WTC11 (cell line): ENCODE results near the gene PHLDB3. TPM values are rescaled to one million over a fixed set of nuclear protein-coding genes. Genes with fewer than 3 reads are reported as not detected.

ENCODE experiments used
- ATAC-seq: fragments of 200-7000 bp; cut with Tn5 transposase; 2 replicates; pipeline ENCODE4 v1.10.0; 2021; ENCODE audit warnings: mild to moderate bottlenecking, moderate library complexity
- CTCF ChIA-PET: fragments of 300-600 bp; sonication (Branson Sonifier 250); formaldehyde crosslinking; loops from one replicate; lab custom pipeline; 2021; ENCODE audit warnings: antibody characterized with exemption; lab: Charles Lee
- POLR2A ChIA-PET: fragments of 350-600 bp; sonication (Branson Sonifier 250); formaldehyde crosslinking; loops from one replicate; lab custom pipeline; 2021; ENCODE audit warnings: antibody characterized with exemption; lab: Charles Lee
- DNase-seq: peaks from one replicate; pipeline ENCODE4 v3.0.0; 2021; ENCODE audit warnings: low spot score
- H3K27ac Mint-ChIP-seq: 2 replicates; pipeline ENCODE4 v1.8.0; 2021; ENCODE audit warnings: mixed read lengths
- H3K27me3 Mint-ChIP-seq: 2 replicates; pipeline ENCODE4 v1.8.0; 2021; ENCODE audit warnings: low read depth, mild to moderate bottlenecking, moderate library complexity, mixed read lengths
- H3K36me3 Mint-ChIP-seq: 2 replicates; pipeline ENCODE4 v1.8.0; 2021; ENCODE audit warnings: mixed read lengths
- H3K4me1 Mint-ChIP-seq: 2 replicates; pipeline ENCODE4 v1.8.0; 2022; ENCODE audit warnings: mixed read lengths
- H3K4me3 Mint-ChIP-seq: 2 replicates; pipeline ENCODE4 v1.8.0; 2021; ENCODE audit warnings: mild to moderate bottlenecking, moderate library complexity, mixed read lengths
- H3K9me3 Mint-ChIP-seq: 2 replicates; pipeline ENCODE4 v1.8.0; 2021; ENCODE audit warnings: mixed read lengths
- GTF2I ChIP-seq: fragments of 250-450 bp; sonication (Bioruptor Pico); conservative IDR thresholded peaks from 2 replicates; pipeline ENCODE4 v1.4.0; 2021; ENCODE audit warnings: mild to moderate bottlenecking
- HMGA2 ChIP-seq: fragments of 250-450 bp; sonication (Bioruptor Pico); IDR thresholded peaks from 2 replicates; pipeline ENCODE4 v1.4.0; 2021; ENCODE audit warnings: mild to moderate bottlenecking, moderate library complexity
- MYBL2 ChIP-seq: sonication (generic); formaldehyde crosslinking; IDR thresholded peaks from 2 replicates; pipeline ENCODE4 v1.8.1; 2023; ENCODE audit warnings: mild to moderate bottlenecking, moderate library complexity, missing genetic modification reagents
- NFATC4 ChIP-seq: fragments of 250-450 bp; sonication (Bioruptor Pico); IDR thresholded peaks from 2 replicates; pipeline ENCODE4 v1.9.0; 2021; ENCODE audit warnings: mild to moderate bottlenecking
- NFYB ChIP-seq: sonication (generic); formaldehyde crosslinking; conservative IDR thresholded peaks from 2 replicates; pipeline ENCODE4 v1.8.0; 2022; ENCODE audit warnings: low read depth, missing genetic modification reagents
- NR1H2 ChIP-seq: sonication (generic); formaldehyde crosslinking; IDR thresholded peaks from 2 replicates; pipeline ENCODE4 v1.9.0; 2021; ENCODE audit warnings: mild to moderate bottlenecking, moderate library complexity, missing genetic modification reagents
- NR2C2 ChIP-seq: sonication (generic); formaldehyde crosslinking; IDR thresholded peaks from 2 replicates; pipeline ENCODE4 v1.8.0; 2022; ENCODE audit warnings: mild to moderate bottlenecking, missing genetic modification reagents
- PRRX2 ChIP-seq: fragments of 250-450 bp; sonication (Bioruptor Pico); IDR thresholded peaks from 2 replicates; pipeline ENCODE4 v1.8.0; 2021; ENCODE audit warnings: mild to moderate bottlenecking
- RELA ChIP-seq: sonication (generic); formaldehyde crosslinking; IDR thresholded peaks from 2 replicates; pipeline ENCODE4 v1.8.1; 2022; ENCODE audit warnings: missing genetic modification reagents, mild to moderate bottlenecking, borderline replicate concordance
- RORB ChIP-seq: fragments of 250-450 bp; sonication (Bioruptor Pico); IDR thresholded peaks from 2 replicates; pipeline ENCODE4 v1.9.0; 2021; ENCODE audit warnings: mild to moderate bottlenecking
- TCF7 ChIP-seq: sonication (generic); formaldehyde crosslinking; IDR thresholded peaks from 2 replicates; pipeline ENCODE4 v1.8.0; 2022; ENCODE audit warnings: mild to moderate bottlenecking, low read depth, missing genetic modification reagents, moderate library complexity
- TEAD4 ChIP-seq: sonication (generic); formaldehyde crosslinking; IDR thresholded peaks from 2 replicates; pipeline ENCODE4 v1.8.0; 2022; ENCODE audit warnings: mild to moderate bottlenecking, missing genetic modification reagents
- ZBTB21 ChIP-seq: sonication (generic); formaldehyde crosslinking; IDR thresholded peaks from 2 replicates; pipeline ENCODE4 v1.8.1; 2023; ENCODE audit warnings: mild to moderate bottlenecking, missing genetic modification reagents, borderline replicate concordance
- ZNF121 ChIP-seq: sonication (generic); formaldehyde crosslinking; IDR thresholded peaks from 2 replicates; pipeline ENCODE4 v1.8.0; 2023; ENCODE audit warnings: missing genetic modification reagents
- ZNF232 ChIP-seq: sonication (generic); formaldehyde crosslinking; IDR thresholded peaks from 2 replicates; pipeline ENCODE4 v1.8.0; 2022; ENCODE audit warnings: mild to moderate bottlenecking, missing genetic modification reagents
- ZNF263 ChIP-seq: sonication (generic); formaldehyde crosslinking; IDR thresholded peaks from 2 replicates; pipeline ENCODE4 v1.8.1; 2022; ENCODE audit warnings: low read depth, mild to moderate bottlenecking, moderate library complexity, missing genetic modification reagents
- ZNF317 ChIP-seq: sonication (generic); formaldehyde crosslinking; IDR thresholded peaks from 2 replicates; pipeline ENCODE4 v1.8.1; 2023; ENCODE audit warnings: low read depth, mild to moderate bottlenecking, moderate library complexity, missing genetic modification reagents, borderline replicate concordance
- total RNA-seq: library from RNA; stranded (reverse); gene quantifications from 3 replicates; pipeline ENCODE4 v1.2.3, GENCODE V29; 2021
- TF ChIP-seq, protein P1 (sequence below): sonication (generic); formaldehyde crosslinking; IDR thresholded peaks from 2 replicates; pipeline ENCODE4 v1.8.1; 2022; ENCODE audit warnings: mild to moderate bottlenecking, missing genetic modification reagents, moderate library complexity, borderline replicate concordance
- TF ChIP-seq, protein P2 (sequence below): sonication (generic); formaldehyde crosslinking; IDR thresholded peaks from 2 replicates; pipeline ENCODE4 v1.8.0; 2023; ENCODE audit warnings: missing genetic modification reagents
- TF ChIP-seq, protein P3 (sequence below): sonication (generic); formaldehyde crosslinking; IDR thresholded peaks from 2 replicates; pipeline ENCODE4 v1.8.1; 2022; ENCODE audit warnings: missing genetic modification reagents, borderline replicate concordance
- TF ChIP-seq, protein P4 (sequence below): sonication (generic); formaldehyde crosslinking; IDR thresholded peaks from 2 replicates; pipeline ENCODE4 v1.8.0; 2023; ENCODE audit warnings: missing genetic modification reagents, mild to moderate bottlenecking, borderline replicate concordance
- TF ChIP-seq, protein P5 (sequence below): sonication (generic); formaldehyde crosslinking; IDR thresholded peaks from 2 replicates; pipeline ENCODE4 v1.8.0; 2022; ENCODE audit warnings: mild to moderate bottlenecking, missing genetic modification reagents
- TF ChIP-seq, protein P6 (sequence below): sonication (generic); formaldehyde crosslinking; IDR thresholded peaks from 2 replicates; pipeline ENCODE4 v1.8.1; 2023; ENCODE audit warnings: mild to moderate bottlenecking, moderate library complexity, missing genetic modification reagents

The PHLDB3 gene
- total RNA-seq, 1 experiment from 2014 or later, result 14.6 TPM

DNA sequence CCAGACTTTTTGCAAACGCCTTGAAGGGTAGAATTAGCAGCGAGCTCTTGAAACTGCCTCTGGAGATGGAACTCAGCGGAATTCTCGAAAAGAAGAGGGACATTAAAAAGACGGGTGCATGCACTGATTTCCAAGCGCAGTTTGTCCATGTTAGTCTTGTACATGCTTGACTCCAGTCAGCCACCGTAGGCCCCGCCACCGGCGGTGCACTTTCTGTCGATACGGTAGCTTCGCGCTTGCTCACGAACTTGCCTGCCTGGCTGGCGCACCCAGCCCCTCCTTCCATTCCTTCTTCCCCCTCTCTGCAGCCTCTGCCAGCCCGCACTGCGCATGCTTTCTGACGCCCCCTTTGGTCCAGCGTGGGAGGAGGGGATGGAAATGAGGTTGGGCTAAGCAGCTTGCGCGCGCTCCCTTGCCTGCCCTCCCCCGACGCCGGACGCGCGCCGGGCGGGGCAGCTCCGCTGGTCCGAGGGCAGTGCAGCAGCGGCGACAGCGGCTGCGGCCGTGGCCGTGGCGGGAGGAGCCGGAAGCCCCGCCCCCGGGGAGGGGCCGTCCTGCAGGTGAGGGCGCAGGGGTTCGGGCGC, 28.5 kb upstream of the PHLDB3 start, which contains the start of gene ZNF575:
ZNF575 (plus strand) TSS at position 227 of the 584 bp plus-strand sequence. CDS start 1,235 bp downstream, outside the sequence.
- Mint-ChIP-seq H3K27me3 (peaks cover 25% of the 10 kb centered on the region), H3K4me3 (peak within 1 kb of the TSS; percentile 95), H3K27ac (peak within 1 kb of the TSS; percentile 100), H3K36me3 (peaks cover 7% of the 10 kb centered on the region; the same call in 1 of the 2 replicates), H3K9me3 (no peaks in the 10 kb centered on the region), H3K4me1 (peaks cover 18% of the 10 kb centered on the region)
- ATAC-seq (peak; percentile 68), DNase-seq (peak; percentile 96)
- ChIA-PET POLR2A (interaction anchor here (0.6 to 1.7 kb wide), 9 partner anchors 9 to 222 kb away, joined by 3 to 8 read pairs (median 4); partner anchors contain the start of genes PLAUR and SMG9), CTCF (interaction anchor here (0.6 to 4.5 kb wide), 23 partner anchors 9 to 964 kb away, joined by 3 to 140 read pairs (median 6); partner anchors contain the start of genes IRGQ, PHLDB3 and ZNF576)
- TF ChIP-seq TEAD4 (no peak), HMGA2 (no peak), ZNF317 (no peak), ZNF121 (CRISPR knock-in tag) (no peak), RELA (CRISPR knock-in tag) (no peak), NR1H2 (CRISPR knock-in tag) (no peak), ZNF263 (CRISPR knock-in tag) (no peak), MYBL2 (CRISPR knock-in tag) (no peak), ZNF232 (CRISPR knock-in tag) (no peak), PRRX2 (CRISPR knock-in tag) (no peak), TCF7 (CRISPR knock-in tag) (no peak), NFATC4 (no peak), NR2C2 (CRISPR knock-in tag) (no peak), GTF2I (CRISPR knock-in tag) (no peak), ZBTB21 (CRISPR knock-in tag) (no peak), NFYB (CRISPR knock-in tag) (no peak), RORB (CRISPR knock-in tag) (no peak)
- TF ChIP-seq, protein P1, sequence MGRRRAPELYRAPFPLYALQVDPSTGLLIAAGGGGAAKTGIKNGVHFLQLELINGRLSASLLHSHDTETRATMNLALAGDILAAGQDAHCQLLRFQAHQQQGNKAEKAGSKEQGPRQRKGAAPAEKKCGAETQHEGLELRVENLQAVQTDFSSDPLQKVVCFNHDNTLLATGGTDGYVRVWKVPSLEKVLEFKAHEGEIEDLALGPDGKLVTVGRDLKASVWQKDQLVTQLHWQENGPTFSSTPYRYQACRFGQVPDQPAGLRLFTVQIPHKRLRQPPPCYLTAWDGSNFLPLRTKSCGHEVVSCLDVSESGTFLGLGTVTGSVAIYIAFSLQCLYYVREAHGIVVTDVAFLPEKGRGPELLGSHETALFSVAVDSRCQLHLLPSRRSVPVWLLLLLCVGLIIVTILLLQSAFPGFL (CRISPR knock-in tag), result no peak
- TF ChIP-seq, protein P2, sequence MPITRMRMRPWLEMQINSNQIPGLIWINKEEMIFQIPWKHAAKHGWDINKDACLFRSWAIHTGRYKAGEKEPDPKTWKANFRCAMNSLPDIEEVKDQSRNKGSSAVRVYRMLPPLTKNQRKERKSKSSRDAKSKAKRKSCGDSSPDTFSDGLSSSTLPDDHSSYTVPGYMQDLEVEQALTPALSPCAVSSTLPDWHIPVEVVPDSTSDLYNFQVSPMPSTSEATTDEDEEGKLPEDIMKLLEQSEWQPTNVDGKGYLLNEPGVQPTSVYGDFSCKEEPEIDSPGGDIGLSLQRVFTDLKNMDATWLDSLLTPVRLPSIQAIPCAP, result no peak
- TF ChIP-seq, protein P3, sequence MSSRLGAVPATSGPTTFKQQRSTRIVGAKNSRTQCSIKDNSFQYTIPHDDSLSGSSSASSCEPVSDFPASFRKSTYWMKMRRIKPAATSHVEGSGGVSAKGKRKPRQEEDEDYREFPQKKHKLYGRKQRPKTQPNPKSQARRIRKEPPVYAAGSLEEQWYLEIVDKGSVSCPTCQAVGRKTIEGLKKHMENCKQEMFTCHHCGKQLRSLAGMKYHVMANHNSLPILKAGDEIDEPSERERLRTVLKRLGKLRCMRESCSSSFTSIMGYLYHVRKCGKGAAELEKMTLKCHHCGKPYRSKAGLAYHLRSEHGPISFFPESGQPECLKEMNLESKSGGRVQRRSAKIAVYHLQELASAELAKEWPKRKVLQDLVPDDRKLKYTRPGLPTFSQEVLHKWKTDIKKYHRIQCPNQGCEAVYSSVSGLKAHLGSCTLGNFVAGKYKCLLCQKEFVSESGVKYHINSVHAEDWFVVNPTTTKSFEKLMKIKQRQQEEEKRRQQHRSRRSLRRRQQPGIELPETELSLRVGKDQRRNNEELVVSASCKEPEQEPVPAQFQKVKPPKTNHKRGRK (CRISPR knock-in tag), result no peak
- TF ChIP-seq, protein P4, sequence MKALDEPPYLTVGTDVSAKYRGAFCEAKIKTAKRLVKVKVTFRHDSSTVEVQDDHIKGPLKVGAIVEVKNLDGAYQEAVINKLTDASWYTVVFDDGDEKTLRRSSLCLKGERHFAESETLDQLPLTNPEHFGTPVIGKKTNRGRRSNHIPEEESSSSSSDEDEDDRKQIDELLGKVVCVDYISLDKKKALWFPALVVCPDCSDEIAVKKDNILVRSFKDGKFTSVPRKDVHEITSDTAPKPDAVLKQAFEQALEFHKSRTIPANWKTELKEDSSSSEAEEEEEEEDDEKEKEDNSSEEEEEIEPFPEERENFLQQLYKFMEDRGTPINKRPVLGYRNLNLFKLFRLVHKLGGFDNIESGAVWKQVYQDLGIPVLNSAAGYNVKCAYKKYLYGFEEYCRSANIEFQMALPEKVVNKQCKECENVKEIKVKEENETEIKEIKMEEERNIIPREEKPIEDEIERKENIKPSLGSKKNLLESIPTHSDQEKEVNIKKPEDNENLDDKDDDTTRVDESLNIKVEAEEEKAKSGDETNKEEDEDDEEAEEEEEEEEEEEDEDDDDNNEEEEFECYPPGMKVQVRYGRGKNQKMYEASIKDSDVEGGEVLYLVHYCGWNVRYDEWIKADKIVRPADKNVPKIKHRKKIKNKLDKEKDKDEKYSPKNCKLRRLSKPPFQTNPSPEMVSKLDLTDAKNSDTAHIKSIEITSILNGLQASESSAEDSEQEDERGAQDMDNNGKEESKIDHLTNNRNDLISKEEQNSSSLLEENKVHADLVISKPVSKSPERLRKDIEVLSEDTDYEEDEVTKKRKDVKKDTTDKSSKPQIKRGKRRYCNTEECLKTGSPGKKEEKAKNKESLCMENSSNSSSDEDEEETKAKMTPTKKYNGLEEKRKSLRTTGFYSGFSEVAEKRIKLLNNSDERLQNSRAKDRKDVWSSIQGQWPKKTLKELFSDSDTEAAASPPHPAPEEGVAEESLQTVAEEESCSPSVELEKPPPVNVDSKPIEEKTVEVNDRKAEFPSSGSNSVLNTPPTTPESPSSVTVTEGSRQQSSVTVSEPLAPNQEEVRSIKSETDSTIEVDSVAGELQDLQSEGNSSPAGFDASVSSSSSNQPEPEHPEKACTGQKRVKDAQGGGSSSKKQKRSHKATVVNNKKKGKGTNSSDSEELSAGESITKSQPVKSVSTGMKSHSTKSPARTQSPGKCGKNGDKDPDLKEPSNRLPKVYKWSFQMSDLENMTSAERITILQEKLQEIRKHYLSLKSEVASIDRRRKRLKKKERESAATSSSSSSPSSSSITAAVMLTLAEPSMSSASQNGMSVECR (CRISPR knock-in tag), result 0 out of 2 replicates have a peak, but pooled peaks have one; percentile 33
- TF ChIP-seq, protein P5, sequence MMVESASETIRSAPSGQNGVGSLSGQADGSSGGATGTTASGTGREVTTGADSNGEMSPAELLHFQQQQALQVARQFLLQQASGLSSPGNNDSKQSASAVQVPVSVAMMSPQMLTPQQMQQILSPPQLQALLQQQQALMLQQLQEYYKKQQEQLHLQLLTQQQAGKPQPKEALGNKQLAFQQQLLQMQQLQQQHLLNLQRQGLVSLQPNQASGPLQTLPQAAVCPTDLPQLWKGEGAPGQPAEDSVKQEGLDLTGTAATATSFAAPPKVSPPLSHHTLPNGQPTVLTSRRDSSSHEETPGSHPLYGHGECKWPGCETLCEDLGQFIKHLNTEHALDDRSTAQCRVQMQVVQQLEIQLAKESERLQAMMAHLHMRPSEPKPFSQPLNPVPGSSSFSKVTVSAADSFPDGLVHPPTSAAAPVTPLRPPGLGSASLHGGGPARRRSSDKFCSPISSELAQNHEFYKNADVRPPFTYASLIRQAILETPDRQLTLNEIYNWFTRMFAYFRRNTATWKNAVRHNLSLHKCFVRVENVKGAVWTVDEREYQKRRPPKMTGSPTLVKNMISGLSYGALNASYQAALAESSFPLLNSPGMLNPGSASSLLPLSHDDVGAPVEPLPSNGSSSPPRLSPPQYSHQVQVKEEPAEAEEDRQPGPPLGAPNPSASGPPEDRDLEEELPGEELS, result peak; percentile 67; the same call in 1 of the 2 replicates
- TF ChIP-seq, protein P6, sequence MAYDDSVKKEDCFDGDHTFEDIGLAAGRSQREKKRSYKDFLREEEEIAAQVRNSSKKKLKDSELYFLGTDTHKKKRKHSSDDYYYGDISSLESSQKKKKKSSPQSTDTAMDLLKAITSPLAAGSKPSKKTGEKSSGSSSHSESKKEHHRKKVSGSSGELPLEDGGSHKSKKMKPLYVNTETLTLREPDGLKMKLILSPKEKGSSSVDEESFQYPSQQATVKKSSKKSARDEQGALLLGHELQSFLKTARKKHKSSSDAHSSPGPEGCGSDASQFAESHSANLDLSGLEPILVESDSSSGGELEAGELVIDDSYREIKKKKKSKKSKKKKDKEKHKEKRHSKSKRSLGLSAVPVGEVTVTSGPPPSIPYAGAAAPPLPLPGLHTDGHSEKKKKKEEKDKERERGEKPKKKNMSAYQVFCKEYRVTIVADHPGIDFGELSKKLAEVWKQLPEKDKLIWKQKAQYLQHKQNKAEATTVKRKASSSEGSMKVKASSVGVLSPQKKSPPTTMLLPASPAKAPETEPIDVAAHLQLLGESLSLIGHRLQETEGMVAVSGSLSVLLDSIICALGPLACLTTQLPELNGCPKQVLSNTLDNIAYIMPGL (CRISPR knock-in tag), result 0 out of 2 replicates have a peak, but pooled peaks have one; percentile 56
